Activated CD4-positive, alpha-beta T cell treated with anti-CD3 and anti-CD28 coated beads for 1 hour (primary cell): ENCODE results near the gene CELF2.
"Not testable (repeated sequence)": the region's sequence is repeated elsewhere in the genome, so short reads cannot be mapped to it uniquely, and the experiment has no call there.

Experiments used
- DNase-seq: peaks from one replicate; pipeline ENCODE4 v3.0.0-alpha.2; 2020

CELF2 gene

GRCh38 chr10:11098666-11099065 lies 81.0 kb downstream of the CELF2 start:
- DNase-seq: no peak

DNA sequence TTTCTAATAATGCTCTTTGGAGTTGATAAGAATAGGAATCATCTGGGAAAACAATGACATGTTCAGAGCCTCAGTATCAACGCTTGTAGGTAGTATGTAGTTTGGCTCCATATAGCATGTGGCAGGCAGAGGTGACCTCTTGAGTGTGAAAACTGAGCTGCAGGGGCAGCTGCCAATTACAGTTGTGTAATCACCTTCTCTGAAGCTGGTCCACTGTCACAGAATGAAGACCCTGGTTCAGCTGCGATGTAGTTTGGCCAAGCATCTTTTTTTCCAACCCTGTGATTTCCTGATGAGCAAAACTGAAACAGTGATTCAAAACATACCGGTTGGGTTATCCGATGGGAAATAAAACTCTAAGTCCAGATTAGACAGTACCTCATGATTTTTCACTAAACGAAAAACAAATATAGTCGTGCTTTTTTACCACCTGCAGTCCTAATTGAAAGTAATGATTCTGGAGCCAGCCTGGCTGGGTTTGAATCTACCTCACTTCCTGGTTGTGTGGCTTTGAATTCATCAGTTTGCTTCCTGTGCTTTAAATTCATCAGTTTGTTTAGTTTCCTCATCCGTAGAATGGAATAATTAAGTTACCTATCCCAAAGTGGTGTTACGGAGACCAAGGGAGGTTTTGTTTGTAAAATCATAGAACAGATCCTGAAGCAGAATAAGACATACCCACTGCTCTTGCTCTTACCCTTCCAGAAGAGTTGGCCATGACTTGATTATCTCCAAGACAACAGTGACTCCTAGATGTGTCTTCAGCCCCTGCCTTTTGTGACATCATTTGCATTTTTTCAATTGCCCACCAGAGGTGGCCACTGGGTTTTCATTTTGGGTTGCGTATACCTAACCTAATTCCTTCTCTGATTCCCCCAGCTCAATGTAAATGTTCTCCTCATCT lies 87.4 kb downstream of the CELF2 start:
- DNase-seq: no peak

GRCh38 chr10:11105676-11106004 lies 88.0 kb downstream of the CELF2 start:
- no peak for DNase-seq

DNA sequence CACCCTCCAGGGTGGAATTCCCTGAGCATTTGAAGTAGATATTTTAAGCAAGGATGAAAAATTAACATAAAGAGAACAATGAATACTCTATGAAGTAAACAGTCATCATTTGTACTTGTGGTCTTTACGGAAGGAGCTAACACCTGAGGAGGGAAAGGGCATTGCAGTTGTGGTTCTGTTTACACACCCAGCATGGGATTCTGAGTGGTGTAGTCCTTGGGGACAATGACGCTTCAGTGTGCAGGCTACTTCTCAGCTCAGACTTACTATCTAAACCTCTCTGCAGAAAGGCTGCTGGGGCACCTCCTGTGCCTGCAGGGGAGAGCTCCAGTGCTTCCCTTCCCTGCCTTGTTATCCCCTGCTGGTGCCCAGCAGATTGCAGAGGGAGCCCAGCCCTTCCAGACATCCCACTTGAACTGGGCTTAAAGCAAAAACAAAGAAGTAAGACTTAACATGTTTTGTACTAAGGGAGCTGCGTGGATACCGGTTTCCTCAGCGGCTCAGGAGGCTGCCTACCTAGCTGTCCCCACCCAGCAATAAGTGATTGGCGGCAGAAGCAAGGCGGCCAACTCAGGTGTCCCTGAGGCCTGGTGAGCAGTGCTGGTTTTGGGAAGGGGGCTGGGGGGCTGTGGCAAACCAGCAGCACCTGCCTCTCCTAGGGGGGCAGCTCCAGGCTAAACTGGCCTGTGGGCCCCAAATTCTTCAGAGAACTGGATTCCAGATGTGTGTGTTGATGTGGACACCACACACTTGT lies 89.1 kb downstream of the CELF2 start:
- no peak for DNase-seq

DNA sequence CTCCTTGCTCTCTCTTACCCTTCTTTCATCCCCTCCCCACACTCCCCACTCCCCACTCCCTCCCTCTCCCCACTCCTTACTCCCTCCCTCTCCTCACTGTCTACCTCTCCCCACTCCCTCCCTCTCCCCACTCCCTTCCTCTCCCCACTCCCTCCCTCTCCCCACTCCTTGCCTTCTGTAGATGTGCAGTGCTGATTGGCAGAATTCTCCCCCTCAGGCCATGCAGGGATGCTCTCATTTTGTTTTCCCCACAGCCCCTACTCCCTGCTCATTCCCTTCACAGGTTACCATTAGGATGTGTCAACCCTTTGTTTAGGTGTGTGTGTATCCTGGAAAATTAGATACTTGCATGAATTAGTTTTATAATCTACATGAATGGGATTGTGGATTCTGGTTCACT lies 90.3 kb downstream of the CELF2 start:
- DNase-seq: no peak

DNA sequence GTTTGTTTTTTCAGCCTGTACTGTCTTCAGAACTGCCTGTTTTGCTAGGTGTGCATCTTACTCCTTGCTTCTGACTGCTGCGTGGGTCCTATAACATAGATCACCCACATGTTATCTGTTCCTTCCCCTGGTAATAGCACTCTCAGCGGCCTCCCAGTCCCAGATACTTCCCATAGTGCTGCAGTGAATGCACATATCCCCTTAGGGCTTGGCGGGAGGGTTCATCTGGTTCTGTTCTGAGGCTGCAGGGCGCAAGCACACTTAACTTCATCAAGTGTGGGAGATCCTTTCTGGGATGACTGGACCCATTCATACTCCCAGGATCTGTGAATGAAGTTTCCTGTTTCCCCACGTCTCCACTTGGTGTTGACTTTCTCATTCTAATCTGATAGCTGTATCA lies 90.7 kb downstream of the CELF2 start:
- DNase-seq: no peak

- DNase-seq: no peak
Observed at GRCh38 chr10:11109590-11109989, 91.9 kb downstream of the CELF2 start.

GRCh38 chr10:11110539-11110938 lies 92.9 kb downstream of the CELF2 start:
- no peak for DNase-seq

- no peak for DNase-seq
Observed at GRCh38 chr10:11111490-11111889, 93.8 kb downstream of the CELF2 start.

- DNase-seq: no peak
Observed at GRCh38 chr10:11112718-11113117, 95.0 kb downstream of the CELF2 start.

DNA sequence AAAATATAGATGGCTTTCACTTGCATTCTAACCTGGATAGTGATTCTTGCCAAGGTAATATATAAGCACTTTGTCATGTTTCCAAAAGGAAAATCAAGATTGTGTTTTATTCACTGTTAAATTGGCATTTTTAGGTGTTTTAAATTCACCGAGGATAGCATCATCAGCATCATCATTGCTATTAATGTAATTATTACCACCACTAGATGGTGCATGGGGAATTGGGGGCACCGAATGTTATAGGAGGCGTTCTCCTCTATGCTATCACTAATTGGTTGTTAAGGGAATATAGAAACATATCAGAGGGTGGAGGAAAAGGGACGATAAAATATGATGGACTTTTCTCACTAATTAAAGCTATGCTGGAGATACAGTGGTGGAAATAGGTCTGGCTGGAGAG lies 95.5 kb downstream of the CELF2 start:
- DNase-seq: no peak

DNA sequence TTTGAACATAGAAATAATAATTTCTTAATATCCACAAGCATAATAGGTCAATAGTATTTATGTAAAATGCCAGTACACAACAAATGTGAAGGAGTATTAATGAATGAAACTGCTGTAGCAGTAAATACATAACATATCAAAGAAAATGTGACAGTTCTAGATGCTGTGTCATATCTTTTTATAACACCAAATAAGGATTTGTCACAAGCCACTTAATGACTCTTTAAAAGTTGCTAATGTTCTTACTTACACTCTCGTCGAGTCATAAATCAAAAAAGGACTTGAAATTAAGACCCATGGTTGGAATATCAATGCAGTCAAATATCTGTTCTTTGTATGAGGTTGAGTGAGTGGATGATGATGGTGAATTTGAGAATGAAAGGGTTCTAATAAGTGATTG lies 96.6 kb downstream of the CELF2 start:
- DNase-seq: no peak

GRCh38 chr10:11115337-11115736 lies 97.7 kb downstream of the CELF2 start:
- DNase-seq: no peak

DNA sequence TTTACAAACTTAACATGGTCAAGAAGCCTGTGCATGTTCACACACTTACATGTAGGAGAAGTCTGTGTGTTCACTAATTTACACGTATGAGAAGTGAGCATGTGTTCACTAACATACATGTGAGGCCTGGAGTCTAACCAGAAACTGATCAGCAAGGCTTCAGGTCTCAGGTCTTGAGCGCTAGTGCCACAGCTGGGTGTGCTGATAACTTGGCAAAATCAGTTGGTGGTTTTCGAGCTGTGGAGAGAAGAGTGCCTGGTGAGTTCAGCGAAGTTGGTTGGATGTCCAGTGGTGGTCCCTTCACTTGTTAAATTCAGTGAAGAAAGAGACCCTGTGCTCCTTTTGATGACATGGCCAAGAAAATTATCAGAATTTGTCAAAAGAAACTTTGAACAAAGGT lies 98.7 kb downstream of the CELF2 start:
- DNase-seq: no peak

DNA sequence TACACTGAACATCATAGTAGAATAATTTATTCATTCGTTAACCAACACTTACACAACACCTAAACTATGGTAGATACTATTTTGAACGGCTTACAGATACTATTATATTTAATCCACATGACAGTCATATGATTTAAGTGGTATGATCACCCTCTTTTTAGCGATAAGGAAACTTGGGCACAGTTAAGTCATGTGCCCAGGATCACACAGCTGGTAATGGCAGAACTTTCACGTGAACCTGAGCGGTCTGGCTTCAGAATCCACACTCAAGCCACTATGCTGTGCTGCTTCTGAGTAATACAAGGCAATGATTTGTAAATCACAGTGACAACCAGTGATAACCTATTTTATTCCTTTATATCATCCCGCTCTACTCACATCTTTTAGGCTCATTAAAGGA lies 99.1 kb downstream of the CELF2 start:
- no peak for DNase-seq

DNA sequence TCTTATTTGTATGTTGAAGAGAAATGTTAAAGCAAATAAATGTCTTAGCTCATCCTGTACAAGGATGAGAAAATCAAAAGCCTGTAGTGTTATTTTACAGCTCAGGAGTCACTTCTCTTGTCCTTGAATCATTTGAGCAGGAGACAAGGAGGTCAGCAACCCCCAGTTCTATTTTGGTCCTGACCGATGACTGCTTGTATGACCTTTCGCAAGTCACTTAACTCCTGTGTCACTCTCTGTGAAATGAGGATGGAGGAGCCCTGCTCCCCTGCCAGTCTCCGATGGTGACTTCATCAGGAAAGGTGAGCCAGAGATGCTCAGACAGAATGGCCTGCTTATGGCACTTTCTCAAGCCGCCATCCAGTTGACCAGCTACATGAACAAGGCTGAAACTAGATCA lies 101.0 kb downstream of the CELF2 start:
- no peak for DNase-seq

GRCh38 chr10:11119843-11120242 lies 102.2 kb downstream of the CELF2 start:
- no peak for DNase-seq

DNA sequence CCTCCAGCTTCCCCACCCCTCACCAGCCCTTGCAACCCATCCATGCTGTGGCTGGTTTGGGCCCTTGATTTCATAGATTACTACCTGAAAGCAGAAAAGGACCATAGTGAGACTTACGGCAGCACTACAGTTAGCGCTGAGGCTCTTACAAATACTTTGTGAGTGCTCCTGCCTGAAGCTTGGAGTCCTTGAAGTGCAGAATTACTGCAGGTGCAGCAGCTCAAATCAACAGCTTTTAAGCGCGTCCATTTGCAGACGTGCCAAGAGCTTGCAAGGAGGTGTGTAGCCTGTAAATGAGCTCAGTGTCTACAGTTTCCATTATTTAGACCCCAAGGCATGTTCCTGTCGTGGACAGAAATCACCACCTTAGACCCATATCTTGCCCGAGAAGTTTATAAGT lies 103.0 kb downstream of the CELF2 start:
- no peak for DNase-seq

DNA sequence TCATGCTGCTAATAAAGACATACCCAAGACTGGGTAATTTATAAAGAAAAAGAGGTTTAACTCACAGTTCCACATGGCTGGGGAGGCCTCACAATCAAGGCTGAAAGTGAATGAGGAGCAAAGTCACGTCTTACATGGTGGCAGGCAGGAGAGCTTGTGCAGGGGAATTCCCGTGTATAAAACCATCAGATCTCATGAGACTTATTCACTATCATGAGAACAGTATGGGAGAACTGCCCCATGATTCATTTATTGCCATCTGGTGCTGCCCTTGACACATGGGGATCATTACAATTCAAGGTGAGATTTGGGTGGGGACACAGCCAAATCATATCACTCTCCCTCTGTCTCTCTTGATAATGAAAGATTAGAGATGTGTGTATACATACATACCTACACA lies 106.2 kb downstream of the CELF2 start:
- DNase-seq: not testable (repeated sequence)

- DNase-seq: no peak
Observed at GRCh38 chr10:11125004-11125403, 107.3 kb downstream of the CELF2 start.

DNA sequence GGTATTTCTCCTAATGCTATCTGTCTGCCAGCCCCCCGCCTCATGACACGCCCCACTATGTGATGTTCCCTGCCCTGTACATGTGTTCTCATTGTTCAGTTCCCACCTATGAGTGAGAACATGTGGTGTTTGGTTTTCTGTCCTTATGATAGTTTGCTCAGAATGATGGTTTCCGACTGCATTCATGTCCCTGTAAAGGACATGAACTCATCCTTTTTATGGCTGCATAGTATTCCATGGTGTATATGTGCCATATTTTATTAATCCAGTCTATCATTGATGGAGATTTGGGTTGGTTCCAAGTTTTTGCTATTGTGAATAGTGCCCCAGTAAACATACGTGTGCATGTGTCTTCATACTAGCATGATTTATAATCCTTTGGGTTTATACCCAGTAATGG lies 109.3 kb downstream of the CELF2 start:
- not testable (repeated sequence) for DNase-seq

DNA sequence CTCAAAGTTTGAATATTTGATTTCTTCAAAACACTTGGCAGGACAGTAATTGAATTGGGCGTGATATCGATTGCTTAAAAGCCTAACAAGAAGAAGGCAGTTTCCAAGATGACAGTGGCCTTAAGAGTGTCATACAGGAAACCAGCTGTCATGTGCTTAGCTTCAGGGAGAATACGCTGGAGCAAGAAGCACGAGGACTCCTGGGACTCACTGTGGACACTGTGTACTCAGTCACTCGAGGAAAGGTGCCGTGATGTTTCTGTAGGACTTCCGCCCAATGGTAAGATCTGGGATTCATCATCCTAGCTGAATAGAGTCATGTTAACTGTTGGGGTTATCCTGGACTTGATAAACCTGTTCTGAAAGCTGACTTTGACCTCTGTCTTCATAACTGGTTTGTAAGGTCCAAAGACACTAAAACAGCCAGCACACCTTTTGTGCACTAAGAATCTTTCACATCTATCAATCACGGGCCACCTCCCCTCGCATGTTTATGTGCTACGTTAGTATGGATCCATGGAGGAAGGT lies 113.5 kb downstream of the CELF2 start:
- DNase-seq: no peak

DNA sequence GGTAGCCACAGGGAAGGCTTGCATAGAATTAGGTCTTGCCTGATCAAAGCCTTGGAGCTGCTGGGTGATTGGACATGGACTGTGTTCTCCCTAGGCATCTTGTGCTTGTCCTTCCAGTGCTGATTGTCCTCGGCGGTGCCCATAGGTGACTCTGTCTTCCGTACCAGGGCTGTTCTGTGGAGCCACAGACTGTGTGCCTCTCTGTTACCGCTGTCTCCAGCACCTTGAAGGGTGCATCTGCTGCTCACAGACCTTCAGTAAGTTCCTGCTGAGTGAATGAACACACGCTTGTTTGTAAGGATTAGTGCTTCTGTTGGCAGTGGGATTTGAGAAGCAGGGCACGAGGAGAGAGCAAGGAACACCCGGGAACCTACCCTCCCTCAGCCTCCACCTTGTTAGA lies 116.7 kb downstream of the CELF2 start:
- DNase-seq: no peak

DNA sequence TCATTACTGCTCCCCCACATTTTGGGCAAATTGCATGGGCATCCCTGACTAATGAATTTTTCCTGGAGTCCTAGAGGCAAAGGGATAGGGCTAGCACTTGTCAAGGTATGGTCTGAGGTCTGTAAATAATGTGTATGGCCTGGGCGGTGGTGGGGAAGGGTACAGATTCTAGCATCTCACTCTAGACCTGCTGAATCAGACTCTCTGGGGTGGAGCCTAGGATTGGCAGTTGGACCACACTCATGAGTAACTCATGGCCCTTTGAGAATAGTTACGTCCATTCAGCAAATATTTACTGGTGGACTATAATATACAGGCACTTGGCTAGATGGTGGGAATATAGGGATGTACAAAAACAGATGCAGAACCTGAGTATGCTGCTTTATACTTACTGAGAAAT lies 118.0 kb downstream of the CELF2 start:
- no peak for DNase-seq
